SU-DHL-6 (cell line): Measurements from ENCODE around the gene SPZ1.

Experiments
- H2AFZ ChIP-seq: fragments of 200-600 bp; sonication (generic); 2 replicates; pipeline ENCODE4 v1.6.1; 2014; ENCODE audit warnings: low read depth, mild to moderate bottlenecking, moderate library complexity, mixed read lengths, antibody characterized with exemption, low read length; ENCODE audit not compliant: severe bottlenecking
- H3F3A ChIP-seq: fragments of 200-600 bp; shearing (Covaris generic); 2 replicates; pipeline ENCODE4 v1.6.0; 2016; ENCODE audit warnings: antibody characterized with exemption, mild to moderate bottlenecking; ENCODE audit not compliant: insufficient read depth
- H3K27ac ChIP-seq: fragments of 200-600 bp; sonication (generic); 2 replicates; pipeline ENCODE4 v1.5.1; 2016; ENCODE audit warnings: low read depth, mild to moderate bottlenecking, low read length, moderate library complexity, mixed read lengths
- H3K27me3 ChIP-seq: fragments of 200-600 bp; sonication (generic), shearing (Covaris generic); 2 replicates; pipeline ENCODE4 v1.6.0; 2014; ENCODE audit warnings: mild to moderate bottlenecking, low read length
- H3K36me3 ChIP-seq: fragments of 200-600 bp; sonication (generic); 2 replicates; pipeline ENCODE4 v1.6.1; 2014; ENCODE audit warnings: mild to moderate bottlenecking, low read length, mixed read lengths
- H3K4me2 ChIP-seq: fragments of 300-600, 200-600 bp; shearing (Covaris generic), sonication (generic); 2 replicates; pipeline ENCODE4 v1.6.0; 2014; ENCODE audit warnings: low read length, low read depth, mild to moderate bottlenecking; ENCODE audit not compliant: poor library complexity, severe bottlenecking
- H3K4me3 ChIP-seq: fragments of 200-600 bp; sonication (generic); 2 replicates; pipeline ENCODE4 v1.5.1; 2014; ENCODE audit warnings: antibody characterized with exemption, low read length, mild to moderate bottlenecking, mixed read lengths; ENCODE audit not compliant: insufficient read depth, poor library complexity, severe bottlenecking
- H3K79me2 ChIP-seq: fragments of 200-600 bp; sonication (generic); 2 replicates; pipeline ENCODE4 v1.6.1; 2014; ENCODE audit warnings: mild to moderate bottlenecking, low read length, moderate library complexity; ENCODE audit not compliant: insufficient read depth
- H3K9ac ChIP-seq: fragments of 200-600 bp; sonication (generic); 2 replicates; pipeline ENCODE4 v1.7.0; 2014; ENCODE audit warnings: mild to moderate bottlenecking, low read length
- H3K9me2 ChIP-seq: fragments of 200-600 bp; sonication (generic); replicated peaks from 2 replicates; pipeline ENCODE4 v1.6.1; 2014; ENCODE audit warnings: low read length; ENCODE audit not compliant: insufficient read depth
- H3K9me3 ChIP-seq: fragments of 200-600 bp; sonication (generic); 2 replicates; pipeline ENCODE4 v1.6.1; 2014; ENCODE audit warnings: low read length, mixed read lengths; ENCODE audit not compliant: insufficient read depth
- H4K20me1 ChIP-seq: fragments of 200-600 bp; sonication (generic); 2 replicates; pipeline ENCODE4 v1.6.1; 2014; ENCODE audit warnings: low read depth, mild to moderate bottlenecking, antibody characterized with exemption, low read length, moderate library complexity, mixed read lengths
- EZH2phosphoT487 ChIP-seq: fragments of 200-600 bp; sonication (generic), shearing (Covaris generic); conservative IDR thresholded peaks from 2 replicates; pipeline ENCODE4 v1.6.1; 2018; ENCODE audit warnings: mild to moderate bottlenecking, antibody characterized with exemption, low read length, moderate library complexity, mixed read lengths
- TF ChIP-seq, protein P1 (sequence below): fragments of 200-600 bp; sonication (generic); IDR thresholded peaks from one replicate; pipeline ENCODE4 v1.5.1; 2017; ENCODE audit warnings: antibody characterized with exemption, mild to moderate bottlenecking, low read length, moderate library complexity; ENCODE audit not compliant: insufficient read depth, poor library complexity, severe bottlenecking

SPZ1 gene

GRCh38 chr5:80284720-80285119 lies 35.1 kb upstream of the SPZ1 start:
- Histone ChIP-seq H3F3A (0 out of 2 replicates have a peak, but pooled peaks cover 3% of the 10 kb centered on the region), H3K9me3 (no peaks in the 10 kb centered on the region), H4K20me1 (no peaks in the 10 kb centered on the region), H3K9me2 (no peaks in the 10 kb centered on the region), H3K27ac (no peak overlapping the region), H3K4me3 (no peak overlapping the region), H2AFZ (peak overlapping the region; percentile 12), H3K4me2 (peak overlapping the region; percentile 6), H3K9ac (no peak overlapping the region), H3K27me3 (no peaks in the 10 kb centered on the region), H3K36me3 (no peaks in the 10 kb centered on the region), H3K79me2 (no peaks in the 10 kb centered on the region)
- TF ChIP-seq, protein P1, sequence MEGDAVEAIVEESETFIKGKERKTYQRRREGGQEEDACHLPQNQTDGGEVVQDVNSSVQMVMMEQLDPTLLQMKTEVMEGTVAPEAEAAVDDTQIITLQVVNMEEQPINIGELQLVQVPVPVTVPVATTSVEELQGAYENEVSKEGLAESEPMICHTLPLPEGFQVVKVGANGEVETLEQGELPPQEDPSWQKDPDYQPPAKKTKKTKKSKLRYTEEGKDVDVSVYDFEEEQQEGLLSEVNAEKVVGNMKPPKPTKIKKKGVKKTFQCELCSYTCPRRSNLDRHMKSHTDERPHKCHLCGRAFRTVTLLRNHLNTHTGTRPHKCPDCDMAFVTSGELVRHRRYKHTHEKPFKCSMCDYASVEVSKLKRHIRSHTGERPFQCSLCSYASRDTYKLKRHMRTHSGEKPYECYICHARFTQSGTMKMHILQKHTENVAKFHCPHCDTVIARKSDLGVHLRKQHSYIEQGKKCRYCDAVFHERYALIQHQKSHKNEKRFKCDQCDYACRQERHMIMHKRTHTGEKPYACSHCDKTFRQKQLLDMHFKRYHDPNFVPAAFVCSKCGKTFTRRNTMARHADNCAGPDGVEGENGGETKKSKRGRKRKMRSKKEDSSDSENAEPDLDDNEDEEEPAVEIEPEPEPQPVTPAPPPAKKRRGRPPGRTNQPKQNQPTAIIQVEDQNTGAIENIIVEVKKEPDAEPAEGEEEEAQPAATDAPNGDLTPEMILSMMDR = no peak
- no peak for TF ChIP-seq EZH2phosphoT487

DNA sequence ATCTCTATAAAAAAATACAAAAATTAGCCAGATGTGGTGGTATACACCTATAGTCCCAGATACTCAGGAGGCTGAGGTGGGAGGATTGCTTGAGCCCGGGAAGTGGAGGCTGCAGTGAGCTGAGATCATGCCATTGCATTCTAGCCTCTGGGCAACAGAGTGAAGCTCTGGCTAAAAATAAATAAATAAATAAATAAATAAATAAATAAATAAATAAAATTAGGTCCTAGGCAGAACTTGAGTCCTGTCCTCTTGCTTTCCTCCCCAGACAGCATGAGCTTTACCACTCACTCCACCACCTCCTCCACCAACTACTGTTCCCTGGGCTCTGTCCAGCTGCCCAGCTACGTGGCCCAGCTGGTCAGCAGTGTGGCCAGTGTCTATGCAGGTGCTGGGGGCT lies 31.6 kb upstream of the SPZ1 start:
- Histone ChIP-seq H3K4me3 (no peak overlapping the region), H3K36me3 (no peaks in the 10 kb centered on the region), H3K79me2 (no peaks in the 10 kb centered on the region), H3K27ac (no peak overlapping the region), H3F3A (0 out of 2 replicates have a peak, but pooled peaks cover 3% of the 10 kb centered on the region), H2AFZ (no peak overlapping the region), H3K9me3 (no peaks in the 10 kb centered on the region), H3K27me3 (no peaks in the 10 kb centered on the region), H3K4me2 (no peak overlapping the region), H3K9ac (no peak overlapping the region), H3K9me2 (no peaks in the 10 kb centered on the region), H4K20me1 (no peaks in the 10 kb centered on the region)
- TF ChIP-seq, protein P1 = no peak
- no peak for TF ChIP-seq EZH2phosphoT487

DNA sequence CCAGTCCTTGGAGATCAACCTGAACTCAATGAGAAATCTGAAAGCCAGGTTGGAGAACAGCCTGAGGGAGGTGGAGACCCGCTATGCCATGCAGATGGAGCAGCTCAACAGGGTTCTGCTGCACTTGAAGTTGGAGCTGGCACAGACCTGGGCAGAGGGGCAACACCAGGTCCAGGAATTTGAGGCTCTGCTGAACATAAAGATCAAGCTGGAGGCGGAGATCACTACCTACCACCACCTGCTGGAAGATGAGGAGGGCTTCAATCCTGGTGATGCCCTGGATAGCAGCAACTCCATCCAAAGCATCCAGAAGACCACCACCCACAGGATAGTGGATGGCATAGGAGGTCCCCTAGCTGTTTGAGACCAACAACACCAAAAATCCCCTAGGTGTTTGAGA lies 30.5 kb upstream of the SPZ1 start:
- no peak overlapping the region for H3K27ac ChIP-seq
- no peaks in the 10 kb centered on the region for H3K36me3 ChIP-seq
- no peaks in the 10 kb centered on the region for H3F3A ChIP-seq
- H3K9me3 ChIP-seq = no peaks in the 10 kb centered on the region
- H3K27me3 ChIP-seq = no peaks in the 10 kb centered on the region
- no peak overlapping the region for H3K9ac ChIP-seq
- H3K79me2 ChIP-seq = no peaks in the 10 kb centered on the region
- TF ChIP-seq, protein P1 = no peak
- no peak for TF ChIP-seq EZH2phosphoT487
- no peak overlapping the region for H3K4me2 ChIP-seq
- H3K9me2 ChIP-seq = no peaks in the 10 kb centered on the region
- no peak overlapping the region for H2AFZ ChIP-seq
- no peak overlapping the region for H3K4me3 ChIP-seq
- H4K20me1 ChIP-seq = no peaks in the 10 kb centered on the region
